ENCODE data around the gene NCKAP1.
"Not testable (repeated sequence)": the region's sequence is repeated elsewhere in the genome, so short reads cannot be mapped to it uniquely, and the experiment has no call there.

NCKAP1 gene, protein sequence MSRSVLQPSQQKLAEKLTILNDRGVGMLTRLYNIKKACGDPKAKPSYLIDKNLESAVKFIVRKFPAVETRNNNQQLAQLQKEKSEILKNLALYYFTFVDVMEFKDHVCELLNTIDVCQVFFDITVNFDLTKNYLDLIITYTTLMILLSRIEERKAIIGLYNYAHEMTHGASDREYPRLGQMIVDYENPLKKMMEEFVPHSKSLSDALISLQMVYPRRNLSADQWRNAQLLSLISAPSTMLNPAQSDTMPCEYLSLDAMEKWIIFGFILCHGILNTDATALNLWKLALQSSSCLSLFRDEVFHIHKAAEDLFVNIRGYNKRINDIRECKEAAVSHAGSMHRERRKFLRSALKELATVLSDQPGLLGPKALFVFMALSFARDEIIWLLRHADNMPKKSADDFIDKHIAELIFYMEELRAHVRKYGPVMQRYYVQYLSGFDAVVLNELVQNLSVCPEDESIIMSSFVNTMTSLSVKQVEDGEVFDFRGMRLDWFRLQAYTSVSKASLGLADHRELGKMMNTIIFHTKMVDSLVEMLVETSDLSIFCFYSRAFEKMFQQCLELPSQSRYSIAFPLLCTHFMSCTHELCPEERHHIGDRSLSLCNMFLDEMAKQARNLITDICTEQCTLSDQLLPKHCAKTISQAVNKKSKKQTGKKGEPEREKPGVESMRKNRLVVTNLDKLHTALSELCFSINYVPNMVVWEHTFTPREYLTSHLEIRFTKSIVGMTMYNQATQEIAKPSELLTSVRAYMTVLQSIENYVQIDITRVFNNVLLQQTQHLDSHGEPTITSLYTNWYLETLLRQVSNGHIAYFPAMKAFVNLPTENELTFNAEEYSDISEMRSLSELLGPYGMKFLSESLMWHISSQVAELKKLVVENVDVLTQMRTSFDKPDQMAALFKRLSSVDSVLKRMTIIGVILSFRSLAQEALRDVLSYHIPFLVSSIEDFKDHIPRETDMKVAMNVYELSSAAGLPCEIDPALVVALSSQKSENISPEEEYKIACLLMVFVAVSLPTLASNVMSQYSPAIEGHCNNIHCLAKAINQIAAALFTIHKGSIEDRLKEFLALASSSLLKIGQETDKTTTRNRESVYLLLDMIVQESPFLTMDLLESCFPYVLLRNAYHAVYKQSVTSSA

DNA sequence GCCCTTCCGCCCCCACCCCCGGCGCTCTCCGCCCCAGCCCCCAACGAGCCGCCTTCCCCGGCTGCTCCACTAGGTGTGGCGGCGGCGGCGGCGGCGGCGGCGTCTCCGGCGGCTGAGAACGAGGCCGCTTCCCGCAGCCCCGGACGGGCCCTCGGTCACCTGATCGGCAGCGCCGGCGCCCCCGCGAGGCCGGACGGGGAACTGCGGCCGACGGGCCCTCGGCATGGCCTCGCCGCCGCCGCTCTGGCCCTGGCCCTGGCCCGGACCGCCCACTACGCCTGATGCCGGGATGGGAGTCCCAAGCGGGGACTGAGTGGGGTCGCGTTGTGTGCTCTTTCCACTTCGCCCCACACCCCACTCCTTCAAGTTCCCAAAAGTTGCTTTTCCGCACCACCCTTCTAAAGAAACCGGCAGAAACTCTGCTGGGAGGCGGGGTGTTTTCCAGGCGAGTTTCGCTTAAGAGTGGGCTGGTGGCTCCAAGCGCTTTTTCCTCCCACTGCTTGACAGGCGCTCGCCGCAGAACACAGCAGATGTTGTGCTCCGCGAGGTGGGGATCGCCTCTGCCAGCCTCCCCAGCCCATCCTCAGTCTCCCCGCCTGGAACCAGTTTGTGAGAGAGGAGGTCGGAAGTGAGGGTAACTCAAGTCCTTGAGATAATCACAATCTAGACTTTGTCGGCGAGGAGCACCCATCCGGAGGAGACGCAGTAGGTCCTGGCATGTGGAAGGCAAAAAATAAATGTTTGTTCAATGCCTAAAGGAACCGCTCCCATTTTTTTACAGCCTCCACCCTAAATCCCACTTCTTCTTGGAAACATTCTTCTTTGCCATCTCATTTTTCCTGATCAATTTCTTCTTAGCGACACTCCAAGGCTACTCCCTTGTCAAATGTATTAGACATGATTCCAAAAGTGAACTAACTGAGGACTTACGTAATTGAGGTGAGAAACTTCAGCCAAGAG is at the start of gene NCKAP1:
Gene NCKAP1, minus strand, starts transcription at position 117 of the 960 bp plus-strand sequence. CDS start 358 bp downstream, outside the sequence.
- no peak for DNase-seq

DNA sequence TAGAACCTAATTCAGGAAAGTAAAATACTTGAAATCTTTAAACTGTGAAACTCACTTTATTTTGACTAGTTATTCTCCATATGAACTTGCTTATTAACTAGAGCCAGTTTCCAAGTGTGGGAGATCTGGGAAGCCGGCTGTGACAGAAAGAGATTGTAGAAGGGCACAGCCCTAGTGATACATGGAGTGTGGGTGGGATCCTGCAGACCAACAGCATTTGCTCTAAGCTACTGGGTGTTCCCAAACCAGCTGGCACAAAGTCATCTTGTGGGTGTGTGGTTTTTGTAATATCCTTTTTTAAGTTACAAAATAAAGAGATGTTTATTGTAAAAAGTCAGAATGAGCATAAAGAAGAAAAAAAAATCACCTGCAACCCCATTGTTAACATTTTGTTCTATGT is 43.7 kb upstream of the NCKAP1 start:
- DNase-seq: no peak

DNA sequence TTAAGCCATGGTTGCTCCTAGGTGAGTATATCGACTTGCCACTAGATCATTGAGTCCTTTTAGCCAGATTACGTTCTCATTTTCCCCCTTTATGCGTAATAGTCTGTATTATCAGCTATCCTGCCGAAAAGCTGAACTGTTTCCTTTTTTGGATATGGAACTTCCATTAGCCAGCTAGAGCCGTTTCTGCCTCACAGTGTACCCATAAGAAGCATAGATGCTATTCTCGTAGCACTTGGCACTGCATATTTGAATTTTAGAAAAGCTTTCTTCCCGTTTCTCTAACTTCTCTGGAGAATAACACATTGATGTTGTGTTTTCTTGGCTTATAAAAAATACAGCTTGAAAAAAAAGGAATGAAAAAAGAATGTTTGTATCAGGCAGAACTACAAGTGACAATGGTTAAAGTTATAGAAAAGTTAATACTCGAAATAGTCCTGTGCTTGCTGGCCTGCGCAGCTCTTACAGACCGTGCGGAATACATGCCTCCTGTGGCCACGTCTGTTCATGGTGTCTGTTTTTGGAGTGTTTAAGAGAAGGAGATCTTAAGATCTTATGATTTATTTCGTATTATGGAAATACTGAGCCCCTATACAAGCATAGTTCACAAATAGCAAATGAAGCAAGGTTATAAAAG is 41.0 kb upstream of the NCKAP1 start:
- no peak for DNase-seq

DNA sequence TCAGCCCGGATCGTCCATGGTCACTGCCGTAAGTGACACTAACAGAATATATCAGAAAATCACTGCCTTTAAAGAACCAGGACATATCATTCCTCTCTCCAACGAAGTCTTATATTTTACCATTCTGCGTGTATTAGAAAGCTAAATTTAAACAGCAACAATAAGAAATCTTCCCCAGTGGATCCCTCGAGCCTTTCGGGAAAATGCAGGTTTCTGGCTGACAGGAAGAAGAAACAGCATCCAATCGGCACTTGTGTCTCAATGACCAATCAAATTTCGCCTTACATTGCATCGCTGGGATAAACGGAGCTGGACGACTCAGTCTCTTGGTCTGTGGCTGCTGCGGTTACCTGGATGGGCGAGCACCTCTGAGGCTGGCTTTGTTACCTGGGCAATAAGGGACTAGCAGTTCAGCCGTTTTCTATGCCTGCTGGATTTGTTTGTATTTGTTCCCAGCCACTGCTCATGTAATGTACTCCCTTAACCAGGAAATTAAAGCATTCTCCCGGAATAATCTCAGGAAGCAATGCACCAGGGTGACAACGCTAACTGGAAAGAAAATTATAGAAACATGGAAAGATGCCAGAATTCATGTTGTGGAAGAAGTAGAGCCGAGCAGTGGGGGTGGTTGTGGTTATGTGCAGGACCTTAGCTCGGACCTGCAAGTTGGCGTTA is 40.3 kb upstream of the NCKAP1 start, which contains the start of gene DUSP19:
Gene DUSP19, plus strand, starts transcription at position 284 of the 675 bp plus-strand sequence. Its CDS starts 187 bp downstream, at position 471.
- peak; percentile 87 for DNase-seq

DNA sequence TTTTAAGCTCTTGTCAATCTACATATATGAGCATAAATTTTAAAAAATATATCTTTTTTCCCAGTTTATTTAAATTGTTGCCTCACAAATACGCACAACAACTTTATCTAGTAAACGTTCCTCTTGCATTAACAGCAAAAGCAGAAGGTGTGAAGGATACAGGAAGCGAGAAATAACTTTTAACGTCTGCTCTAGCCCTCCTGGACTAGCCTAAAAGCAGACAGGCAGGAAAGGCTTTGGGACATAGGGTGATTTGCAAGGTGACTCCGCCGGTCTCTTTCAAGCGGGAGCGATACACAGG is 39.9 kb upstream of the NCKAP1 start:
- no peak for DNase-seq

DNA sequence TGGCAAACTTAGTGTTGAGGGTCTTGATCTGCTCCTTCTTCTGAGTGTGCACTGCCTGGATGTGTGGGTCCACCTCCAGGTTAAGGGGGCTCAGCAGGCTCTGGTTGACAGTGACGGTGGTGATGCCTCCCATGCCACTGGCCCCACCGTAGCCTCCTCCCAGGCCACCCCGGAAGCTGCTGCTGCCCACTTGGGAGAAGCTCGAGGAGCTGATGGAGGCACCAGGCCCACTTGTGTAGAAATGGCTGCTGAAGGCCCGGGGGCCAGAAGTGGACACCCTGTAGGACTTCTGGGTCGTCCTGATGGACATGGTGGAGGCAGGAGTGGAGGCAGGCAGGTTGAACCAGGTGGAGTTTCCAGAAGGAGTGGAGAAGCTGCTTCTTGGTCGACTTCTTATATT is 33.9 kb upstream of the NCKAP1 start:
- no peak for DNase-seq

DNA sequence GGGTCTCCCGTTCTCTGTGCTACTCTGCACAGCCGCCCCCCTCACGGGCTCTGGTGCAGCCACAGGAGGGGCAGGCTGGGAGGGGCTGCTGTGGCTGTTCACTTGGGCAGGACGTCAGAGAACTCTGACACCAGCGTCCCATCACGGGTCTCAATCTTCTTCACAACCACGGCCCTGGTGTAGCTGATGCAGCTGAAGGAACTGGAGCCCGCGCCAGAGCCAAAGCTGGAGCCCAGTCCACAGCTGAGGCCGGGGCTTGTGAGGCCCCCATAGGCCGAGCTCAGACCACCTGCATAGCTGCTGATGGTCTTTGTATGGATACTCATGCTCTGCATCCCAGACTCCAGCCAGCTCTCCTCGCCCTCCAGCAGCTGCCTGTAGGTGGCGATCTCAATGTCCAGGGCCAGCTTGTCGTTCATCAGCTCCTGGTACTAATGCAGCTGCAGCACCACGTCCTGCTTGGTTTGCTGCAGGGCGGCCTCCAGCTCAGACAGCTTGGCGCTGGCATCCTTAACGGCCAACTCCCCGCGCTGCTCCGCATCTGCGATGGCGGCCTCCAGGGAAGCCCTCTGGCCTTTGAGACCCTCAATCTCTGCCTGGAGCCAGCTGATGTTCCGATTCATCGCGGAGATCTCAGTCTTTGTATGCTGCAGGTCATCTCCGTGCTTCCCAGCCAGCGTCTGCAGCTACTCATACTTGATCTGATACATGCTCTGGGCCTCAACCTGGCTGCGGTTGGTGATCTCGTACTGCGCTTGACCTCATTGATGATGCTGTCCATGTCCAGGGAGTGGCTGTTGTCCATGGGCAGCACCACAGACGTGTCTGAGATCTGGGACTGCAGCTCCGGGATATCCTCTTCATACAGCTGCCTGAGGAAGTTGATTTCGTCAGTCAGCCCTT is 32.9 kb upstream of the NCKAP1 start:
- no peak for DNase-seq

DNA sequence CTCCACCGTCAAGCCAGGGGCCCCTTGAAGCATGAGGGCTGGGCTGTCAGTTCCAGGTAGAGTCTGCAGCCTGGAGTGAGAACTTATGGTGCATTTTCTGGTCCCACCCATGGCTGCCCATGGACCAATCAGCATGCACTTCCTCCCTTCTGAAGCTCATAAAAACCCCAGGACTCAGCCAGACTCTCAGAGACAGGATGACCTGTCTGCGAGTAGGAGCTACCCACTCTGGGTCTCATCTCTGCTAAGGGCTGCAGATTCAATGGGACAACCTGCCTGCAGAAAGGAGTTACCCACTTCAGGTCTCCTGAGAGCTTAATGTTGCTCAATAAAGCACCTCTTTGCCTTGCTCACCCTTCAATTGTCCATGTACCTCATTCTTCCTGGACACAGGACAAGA is 30.9 kb upstream of the NCKAP1 start:
- DNase-seq: no peak

DNA sequence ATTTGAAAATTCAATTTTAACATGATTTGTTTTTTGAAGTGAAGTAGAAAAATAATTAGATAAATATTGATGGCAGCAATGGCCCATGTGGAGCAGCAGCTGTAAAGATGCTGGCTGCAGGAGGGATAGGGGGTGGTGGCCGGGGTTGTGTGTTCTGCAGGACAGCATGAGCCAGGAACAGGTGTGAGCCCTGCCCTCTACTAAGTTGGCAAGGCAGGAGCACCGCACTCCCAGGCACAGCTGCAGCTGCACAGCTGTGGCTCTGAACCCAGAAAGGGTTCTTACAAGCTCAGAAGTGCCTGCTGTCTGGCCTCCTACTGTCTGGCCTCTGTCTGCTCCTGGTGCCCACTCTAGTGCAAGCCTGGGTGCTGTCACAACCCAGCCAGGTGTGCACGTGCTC is 30.3 kb upstream of the NCKAP1 start:
- no peak for DNase-seq

DNA sequence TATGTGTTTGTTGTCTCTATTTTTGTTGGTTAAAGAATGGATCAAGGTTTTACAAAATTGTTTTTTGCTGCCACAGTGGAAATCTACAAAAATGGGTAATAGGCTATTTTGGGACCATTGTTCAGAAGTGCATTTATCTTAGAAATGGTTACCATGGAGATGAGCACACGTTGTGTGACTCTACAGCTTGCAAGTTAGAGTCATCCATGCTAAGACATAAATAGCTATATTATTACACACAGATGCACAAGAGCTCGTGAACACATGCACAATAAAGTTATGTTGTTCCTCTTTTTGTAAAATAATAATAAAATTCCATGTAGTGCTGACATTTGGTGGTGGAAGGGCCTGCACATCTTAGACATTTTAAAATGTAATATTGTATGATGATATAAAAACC is 24.8 kb upstream of the NCKAP1 start:
- no peak for DNase-seq

DNA sequence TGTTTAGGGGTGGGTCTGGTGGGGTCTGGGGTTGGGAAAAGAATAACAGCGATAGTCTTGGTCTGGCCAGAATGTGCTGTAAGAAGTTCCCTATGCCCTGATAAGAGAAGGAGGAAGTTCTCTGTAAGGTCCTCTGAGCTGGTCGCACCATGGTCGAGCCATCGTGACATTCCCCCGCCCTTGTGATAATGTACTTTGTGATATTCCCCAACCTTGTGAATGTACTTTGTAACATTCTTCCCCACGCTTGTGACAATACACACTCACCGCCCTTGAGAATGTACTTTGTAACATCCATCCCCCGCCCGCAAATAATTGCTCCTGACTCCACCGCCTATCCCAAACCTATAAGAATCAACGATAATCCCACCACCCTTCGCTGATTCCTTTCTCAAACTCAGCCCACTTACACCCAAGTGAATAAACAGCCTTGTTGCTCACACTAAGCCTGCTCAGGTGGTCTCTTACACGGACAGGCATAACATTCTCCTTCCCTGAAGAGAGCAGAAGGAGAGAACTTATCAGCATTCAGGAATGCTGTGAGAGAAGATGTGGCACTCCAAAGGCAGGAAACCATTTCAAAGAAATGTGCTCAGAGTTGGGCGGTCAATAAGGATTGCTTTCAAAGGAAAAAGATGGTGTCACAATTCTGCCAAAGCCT is 22.4 kb upstream of the NCKAP1 start:
- DNase-seq: no peak

DNA sequence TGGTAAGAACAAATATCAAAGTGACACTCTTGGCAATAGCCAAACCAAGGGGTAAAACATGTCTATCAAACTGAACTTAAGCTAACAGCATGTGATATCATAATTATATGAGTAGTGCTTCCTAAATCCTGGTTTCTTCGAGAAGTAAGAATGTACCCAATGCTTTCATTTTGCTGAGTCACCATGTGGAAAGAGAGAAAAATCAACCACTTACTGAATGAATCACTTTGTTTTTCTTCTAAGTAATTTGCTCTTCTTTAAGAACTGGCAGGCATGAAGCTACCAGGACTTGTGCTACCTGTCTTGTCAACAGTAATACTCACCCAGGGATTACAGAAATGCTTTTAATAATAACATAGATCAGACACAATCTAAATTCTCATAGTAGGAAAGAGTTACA is 21.3 kb upstream of the NCKAP1 start:
- no peak for DNase-seq

DNA sequence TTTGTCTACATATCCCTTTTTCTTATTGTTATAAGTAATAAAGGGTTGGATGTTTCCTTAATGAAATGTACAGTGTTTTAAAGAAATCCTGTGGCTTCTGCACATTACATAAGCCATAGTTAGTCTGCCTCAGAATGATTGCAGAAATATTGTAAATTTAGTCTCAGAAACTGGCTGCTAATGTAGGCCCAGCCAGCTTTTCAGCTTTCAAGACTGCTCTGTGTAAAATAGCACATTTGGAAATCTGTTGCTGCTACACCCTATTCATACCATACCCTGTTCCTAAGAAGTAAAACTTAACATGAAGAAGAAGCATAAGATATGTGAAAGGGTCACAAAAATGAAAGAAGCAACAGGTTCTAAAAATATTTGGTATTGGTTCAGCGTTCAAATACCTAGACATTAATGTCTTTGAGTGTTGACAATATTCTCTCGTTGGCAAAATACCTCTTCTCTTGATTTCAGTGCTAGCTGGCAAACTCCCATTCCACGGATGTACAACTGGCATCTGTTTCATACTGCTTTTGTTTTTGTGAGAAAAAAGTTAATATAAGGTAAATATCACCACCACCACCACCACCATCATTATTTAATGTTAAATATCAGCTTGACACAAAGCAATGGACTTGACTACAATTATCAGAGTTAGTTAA is 19.2 kb upstream of the NCKAP1 start:
- DNase-seq: no peak

DNA sequence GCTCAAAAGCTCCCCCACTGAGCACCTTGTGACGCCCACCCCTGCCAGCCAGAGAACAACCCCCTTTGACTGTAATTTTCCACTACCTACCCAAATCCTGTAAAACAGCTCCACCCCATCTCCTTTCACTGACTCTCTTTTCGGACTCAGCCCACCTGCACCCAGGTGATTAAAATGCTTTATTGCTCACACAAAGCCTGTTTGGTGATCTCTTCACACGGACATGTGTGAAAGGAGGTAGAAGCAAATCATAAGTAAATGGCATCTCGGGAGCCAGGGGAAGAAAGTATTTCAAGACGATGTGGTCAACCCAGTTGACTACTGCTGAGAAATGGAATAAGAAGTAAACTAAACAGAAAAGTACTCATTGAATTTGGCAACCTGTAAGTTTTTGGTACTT is 11.2 kb upstream of the NCKAP1 start:
- no peak for DNase-seq

DNA sequence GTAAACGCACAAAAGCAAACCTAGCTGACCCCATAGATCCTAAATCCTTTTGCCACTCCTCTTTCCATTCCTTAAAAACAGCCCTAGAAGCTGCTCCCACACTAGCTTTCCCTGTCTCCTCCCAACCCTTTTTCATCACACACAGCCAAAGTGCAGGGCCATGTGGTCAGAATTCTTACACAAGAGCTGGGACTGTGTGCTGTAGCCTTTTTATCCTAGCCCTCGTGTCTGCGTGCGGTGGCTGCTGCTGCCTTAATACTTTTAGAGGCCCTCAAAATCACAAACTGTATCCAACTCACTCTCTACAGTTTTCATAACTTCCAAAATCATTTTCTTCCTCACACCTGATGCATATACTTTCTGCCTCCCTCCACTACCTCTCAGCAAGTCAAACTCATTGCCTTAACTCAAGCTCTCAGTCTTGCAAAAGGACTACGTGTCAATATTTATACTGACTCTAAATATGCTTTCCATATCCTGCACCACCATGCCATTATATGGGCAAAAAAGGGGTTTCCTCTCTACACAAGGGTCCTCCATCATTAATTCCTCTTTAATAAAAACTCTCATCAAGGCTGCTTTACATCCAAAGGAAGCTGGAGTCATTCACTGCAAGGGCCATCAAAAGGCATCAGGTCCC is 9.3 kb upstream of the NCKAP1 start:
- DNase-seq: not testable (repeated sequence)

DNA sequence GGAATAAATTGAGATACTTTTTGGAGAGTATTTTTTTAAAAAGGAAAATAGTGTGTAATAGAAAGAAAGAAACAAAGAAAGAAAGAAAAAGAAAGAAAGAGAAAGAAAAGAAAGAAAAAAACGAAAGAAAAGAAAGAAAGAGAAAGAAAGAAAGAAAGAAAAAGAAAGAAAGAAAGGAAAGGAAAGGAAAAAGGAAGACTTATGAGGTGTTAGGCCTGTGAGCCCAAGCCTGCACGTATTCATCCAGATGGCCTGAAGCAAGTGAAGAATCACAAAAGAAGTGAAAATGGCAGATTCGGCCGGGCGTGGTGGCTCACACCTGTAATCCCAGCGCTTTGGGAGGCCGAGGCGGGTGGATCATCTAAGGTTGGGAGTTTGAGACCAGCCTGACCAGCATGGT is 5.3 kb upstream of the NCKAP1 start:
- DNase-seq: not testable (repeated sequence)

DNA sequence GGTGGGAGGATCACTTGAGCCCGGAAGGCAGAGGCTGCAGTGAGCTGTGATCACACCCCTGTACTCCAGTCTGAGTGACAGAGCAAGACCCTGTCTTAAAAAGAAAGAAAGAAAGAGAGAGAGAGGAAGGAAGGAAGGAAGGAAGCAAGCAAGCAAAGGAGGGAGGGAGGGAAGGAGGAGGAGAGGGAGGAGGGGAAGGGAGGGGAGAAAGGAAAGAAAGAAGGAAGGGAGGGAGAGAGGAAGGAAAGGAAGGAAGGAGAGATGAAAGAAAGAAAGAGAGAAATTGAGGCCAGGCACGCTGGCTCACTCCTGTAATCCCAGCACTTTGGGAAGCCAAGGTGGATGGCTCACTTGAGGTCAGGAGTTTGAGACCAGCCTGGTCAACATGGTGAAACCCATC is 2.3 kb upstream of the NCKAP1 start:
- no peak for DNase-seq

DNA sequence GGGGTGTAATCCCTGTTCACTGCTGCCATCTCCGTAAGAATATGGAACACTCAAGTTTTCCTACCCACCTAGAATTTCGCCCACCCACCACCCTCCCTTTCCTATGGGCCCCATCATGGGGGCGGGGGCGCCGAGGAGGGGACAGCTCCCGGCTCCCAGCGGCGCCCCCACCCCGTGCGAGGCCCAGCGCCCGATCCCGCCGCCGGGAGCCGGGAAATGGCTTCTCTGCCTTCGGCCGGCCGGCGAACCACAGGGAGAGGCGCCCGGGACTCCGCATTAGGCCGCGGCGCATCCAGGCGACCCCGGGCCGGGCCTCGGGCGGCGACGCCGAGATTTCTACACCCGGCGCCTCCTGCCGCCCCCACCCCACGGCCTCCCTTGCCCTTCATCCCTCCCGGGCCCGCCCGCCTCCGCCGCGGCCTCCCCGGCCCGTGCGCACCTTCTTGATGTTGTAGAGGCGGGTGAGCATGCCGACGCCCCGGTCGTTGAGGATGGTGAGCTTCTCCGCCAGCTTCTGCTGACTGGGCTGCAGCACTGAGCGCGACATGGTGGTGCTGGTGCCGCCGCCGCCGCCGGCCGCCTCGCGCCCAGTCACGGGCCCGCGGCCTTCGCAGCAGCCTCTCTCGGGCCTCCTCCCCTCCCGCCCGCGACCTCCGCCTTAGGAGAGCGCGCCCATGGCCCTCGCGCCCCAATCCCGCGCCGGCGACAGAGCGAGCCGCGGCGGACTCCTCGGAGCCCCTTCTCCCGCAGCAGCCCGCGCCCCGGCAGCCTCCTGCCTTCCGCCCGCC is 510 bp downstream of the NCKAP1 start:
- DNase-seq: no peak
